Common myeloid progenitor, CD34-positive (primary cell): Measurements from ENCODE around the gene CCDC30.
"Not testable (repeated sequence)": the region's sequence is repeated elsewhere in the genome, so short reads cannot be mapped to it uniquely, and the experiment has no call there.

ENCODE experiments used
- CTCF ChIA-PET: fragments of 350-600 bp; sonication (Branson Sonifier 250); formaldehyde crosslinking; loops from one replicate; lab custom pipeline; 2021; ENCODE audit warnings: antibody characterized with exemption; lab: Charles Lee
- POLR2A ChIA-PET: fragments of 350-600 bp; sonication (Branson Sonifier 250); formaldehyde crosslinking; loops from one replicate; lab custom pipeline; 2021; ENCODE audit warnings: antibody characterized with exemption; lab: Charles Lee
- DNase-seq, 3 donors: peaks; one replicate each; pipeline versions ENCODE4 v3.0.0 to v3.0.0-alpha.2; 2013
- H3K27ac ChIP-seq, 2 experiments: 1 replicate in 1 of 2; 2 replicates in 1 of 2; pipeline ENCODE4 v1.7.0; 2013; ENCODE audit warnings: inconsistent platforms in 2 of 2, low read length in 2 of 2, mild to moderate bottlenecking in 2 of 2, low read depth in 1 of 2, moderate library complexity in 1 of 2; ENCODE audit not compliant: severe bottlenecking in 2 of 2, insufficient read depth in 1 of 2, poor library complexity in 1 of 2
- H3K27me3 ChIP-seq, 5 experiments: replicated peaks in 2 of 5; 1 replicate in 3 of 5; 2 replicates in 2 of 5; pipeline versions ENCODE4 v1.6.1 to v1.7.0; 2013; ENCODE audit warnings: low read length in 4 of 5, mild to moderate bottlenecking in 2 of 5, moderate library complexity in 2 of 5, inconsistent platforms in 1 of 5; ENCODE audit not compliant: insufficient read depth in 5 of 5, control insufficient read depth in 4 of 5
- H3K36me3 ChIP-seq, 4 experiments: 1 replicate in 2 of 4; 2 replicates in 2 of 4; pipeline versions ENCODE4 v1.6.1 to v1.7.0; 2013; ENCODE audit warnings: low read length in 3 of 4, control low read depth in 1 of 4, mild to moderate bottlenecking in 1 of 4; ENCODE audit not compliant: control insufficient read depth in 4 of 4, insufficient read depth in 4 of 4
- H3K4me1 ChIP-seq, 4 experiments: 1 replicate in 3 of 4; 2 replicates in 1 of 4; pipeline versions ENCODE4 v1.6.1 to v1.7.1; 2013; ENCODE audit warnings: low read length in 3 of 4, mild to moderate bottlenecking in 3 of 4, control low read depth in 1 of 4, inconsistent platforms in 1 of 4, moderate library complexity in 1 of 4; ENCODE audit not compliant: control insufficient read depth in 4 of 4, insufficient read depth in 4 of 4; ENCODE audit errors: control extremely low read depth in 1 of 4
- H3K4me3 ChIP-seq, 7 experiments: 1 replicate in 4 of 7; 2 replicates in 3 of 7; pipeline versions ENCODE4 v1.5.1 to v1.7.0; 2013; ENCODE audit warnings: mild to moderate bottlenecking in 7 of 7, low read length in 6 of 7, moderate library complexity in 6 of 7, inconsistent platforms in 2 of 7, low read depth in 2 of 7, control low read depth in 1 of 7; ENCODE audit not compliant: insufficient read depth in 4 of 7, control insufficient read depth in 1 of 7; ENCODE audit errors: extremely low read depth in 1 of 7
- H3K9me3 ChIP-seq, 5 experiments: 1 replicate in 4 of 5; 2 replicates in 1 of 5; pipeline versions ENCODE4 v1.6.1 to v1.7.1; 2013; ENCODE audit warnings: low read length in 4 of 5, mild to moderate bottlenecking in 2 of 5, inconsistent platforms in 1 of 5, low read depth in 1 of 5, moderate library complexity in 1 of 5; ENCODE audit not compliant: control insufficient read depth in 4 of 5, insufficient read depth in 2 of 5; ENCODE audit errors: control extremely low read depth in 1 of 5
- WGBS: methylation state at CpG from one replicate; pipeline ENCODE4 v1.1.5; 2013; ENCODE audit not compliant: insufficient coverage; 5-methylcytosine and 5-hydroxymethylcytosine counted together

The CCDC30 gene

DNA sequence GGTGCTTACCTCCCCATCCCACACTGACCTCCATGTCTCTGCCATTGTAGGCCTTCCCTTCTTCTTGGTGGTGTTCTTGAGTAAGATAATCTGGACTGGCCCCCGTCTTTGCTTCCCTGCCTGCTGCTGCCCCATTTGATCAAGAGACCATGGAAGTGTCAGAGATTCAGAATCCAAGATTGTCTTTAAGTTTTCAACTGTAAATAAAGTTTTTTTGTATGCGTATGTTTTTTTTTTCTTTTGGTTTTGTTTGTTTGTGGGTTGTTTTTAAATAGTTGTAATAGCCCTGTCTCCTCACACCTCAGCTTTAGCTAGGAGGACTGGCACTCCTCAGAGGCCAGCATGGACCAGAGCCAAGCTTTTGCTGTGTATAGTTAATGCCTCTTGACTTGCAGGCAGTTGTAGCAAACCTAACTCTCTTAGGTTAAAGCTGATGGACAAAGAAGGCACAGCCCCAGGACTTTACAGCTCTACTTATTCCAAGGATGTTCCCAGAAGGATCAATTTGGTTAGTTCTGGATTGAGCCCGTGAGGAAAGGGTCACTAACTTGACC, 213.5 kb downstream of the CCDC30 start:
- POLR2A ChIA-PET = interaction anchor here (0.6 kb wide), 2 partner anchors 87 to 324 kb away, joined by 5 to 6 read pairs; no protein-coding TSS in a partner anchor
- Histone ChIP-seq H3K27me3 (no peaks in the 10 kb centered on the region), H3K27ac (no peak overlapping the region), H3K36me3 (peaks cover 13 to 45% (median 28%) of the 10 kb centered on the region in 4 experiments), H3K4me3 (no peak overlapping the region), H3K4me1 (peaks cover 11 to 23% (median 14%) of the 10 kb centered on the region in 4 experiments), H3K9me3 (no peaks in the 10 kb centered on the region)
- DNase-seq = no peak
- CTCF ChIA-PET = no interaction called here
- 83% methylated on average over 1 of the region's 3 CpGs for WGBS

GRCh38 chr1:42679364-42679983, 216.4 kb downstream of the CCDC30 start:
- Histone ChIP-seq H3K27me3 (no peaks in the 10 kb centered on the region), H3K27ac (no peak overlapping the region), H3K4me1 (peaks cover 23 to 36% (median 26%) of the 10 kb centered on the region in 4 experiments), H3K36me3 (peaks cover 2 to 35% (median 21%) of the 10 kb centered on the region in 4 experiments), H3K4me3 (no peak overlapping the region), H3K9me3 (no peaks in the 10 kb centered on the region)
- ChIA-PET CTCF (interaction anchor here (0.8 to 1.1 kb wide), 2 partner anchors 9 to 70 kb away, joined by 3 read pairs; no protein-coding TSS in a partner anchor), POLR2A (no interaction called here)
- 97% methylated on average over 5 of the region's 10 CpGs for WGBS
- no peak for DNase-seq

- peaks cover 28 to 38% (median 31%) of the 10 kb centered on the region in 4 experiments for H3K4me1 ChIP-seq
- H3K9me3 ChIP-seq = no peaks in the 10 kb centered on the region
- no peaks in the 10 kb centered on the region for H3K27me3 ChIP-seq
- CTCF ChIA-PET = interaction anchor here (1.1 kb wide), 1 partner anchor 9 kb away, joined by 3 read pairs; no protein-coding TSS in a partner anchor
- H3K36me3 ChIP-seq = peaks cover 0 to 35% (median 20%) of the 10 kb centered on the region in 4 experiments
- POLR2A ChIA-PET = no interaction called here
- DNase-seq = no peak
- WGBS = 50% methylated on average over 2 of the region's 2 CpGs
- no peak overlapping the region for H3K27ac ChIP-seq
- H3K4me3 ChIP-seq = no peak overlapping the region
Observed at GRCh38 chr1:42680055-42680454, 217.0 kb downstream of the CCDC30 start.

DNA sequence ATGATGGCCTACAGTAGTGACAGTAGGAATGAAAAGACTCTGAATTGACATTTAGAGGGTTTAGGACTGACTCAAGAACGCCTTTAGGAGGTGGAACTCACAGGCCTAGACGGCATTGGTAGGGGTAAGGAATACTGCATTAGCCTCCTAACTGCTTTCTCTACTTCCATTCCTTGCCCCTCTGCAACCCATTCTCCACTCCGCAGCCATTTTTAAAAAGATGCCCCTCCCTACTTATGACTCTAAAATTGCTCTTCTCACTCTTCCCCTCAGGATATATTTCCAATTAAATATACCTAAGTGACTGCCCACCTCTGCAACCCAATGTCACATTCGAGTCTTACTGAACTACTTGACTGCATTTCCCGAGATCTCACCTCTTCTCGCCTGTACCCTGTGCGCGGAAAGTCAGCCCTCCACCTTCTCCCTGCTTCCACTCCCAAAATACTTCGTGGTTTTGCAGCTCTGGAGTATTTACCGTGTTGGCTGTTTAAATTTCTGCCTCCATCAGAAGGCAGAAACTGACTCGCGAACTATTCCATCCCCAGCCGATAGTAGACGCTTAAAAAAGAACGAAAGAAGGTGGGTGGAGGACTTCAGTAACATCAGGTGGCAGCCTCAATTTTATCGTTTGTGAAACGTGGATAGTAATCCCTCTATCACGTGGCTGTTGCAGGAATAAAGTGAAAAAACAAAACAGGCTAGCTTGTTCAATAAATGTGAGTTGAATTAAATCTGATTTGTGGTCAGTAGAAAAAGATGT, 218.0 kb downstream of the CCDC30 start:
- peaks cover 28 to 47% (median 37%) of the 10 kb centered on the region in 4 experiments for H3K4me1 ChIP-seq
- ChIA-PET CTCF (interaction anchor here (1.1 to 1.4 kb wide), 3 partner anchors 10 to 64 kb away, joined by 4 to 5 read pairs (median 4); no protein-coding TSS in a partner anchor), POLR2A (no interaction called here)
- H3K36me3 ChIP-seq = peaks cover 0 to 33% (median 12%) of the 10 kb centered on the region in 4 experiments
- 6% methylated on average over 16 of the region's 18 CpGs for WGBS
- H3K27me3 ChIP-seq = no peaks in the 10 kb centered on the region
- peak overlapping the region; percentile 81 to 93 for H3K27ac ChIP-seq
- peak; percentile 35 to 71 (median 66) for DNase-seq
- peak overlapping the region; percentile 68 to 96 (median 81) for H3K4me3 ChIP-seq
- no peaks in the 10 kb centered on the region for H3K9me3 ChIP-seq

DNA sequence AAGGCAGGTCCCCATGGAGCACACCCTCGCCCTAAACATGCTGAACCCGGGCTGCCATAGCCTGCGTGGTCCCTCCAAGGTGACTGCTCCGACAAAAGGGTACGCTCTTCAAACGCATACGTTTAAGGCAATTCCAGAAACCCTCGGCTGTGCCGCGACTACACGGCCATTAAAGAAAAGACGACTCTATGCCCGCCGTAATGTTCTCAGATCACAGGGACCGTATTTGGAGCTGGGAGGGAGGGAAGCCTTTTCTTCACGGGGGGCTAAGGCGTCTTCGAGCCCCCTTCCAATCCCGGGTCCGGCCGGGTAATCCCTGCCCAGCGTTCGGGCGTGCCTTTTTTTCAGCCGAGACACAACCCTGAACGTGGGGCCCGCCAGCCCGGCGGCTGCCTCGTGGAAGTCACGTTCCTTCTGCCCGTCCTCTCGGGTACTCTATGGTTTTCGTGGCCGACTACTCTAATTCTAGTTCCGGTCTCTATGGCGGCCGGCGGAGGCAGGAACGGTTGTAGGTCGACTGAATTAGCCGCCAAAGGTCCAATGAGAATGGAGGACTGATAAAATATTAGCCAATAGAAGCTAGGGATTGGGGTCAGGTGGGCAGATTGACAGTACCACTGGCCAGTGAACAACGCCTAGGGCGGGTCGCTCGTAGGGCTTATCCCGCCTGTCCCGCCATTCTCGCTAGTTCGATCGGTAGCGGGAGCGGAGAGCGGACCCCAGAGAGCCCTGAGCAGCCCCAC, 218.8 kb downstream of the CCDC30 start, which contains the start of gene YBX1:
TSS of gene YBX1 (plus strand) at position 678 of the 743 bp plus-strand sequence. CDS start 148 bp downstream, outside the sequence.
- no peaks in the 10 kb centered on the region for H3K27me3 ChIP-seq
- peaks cover 28 to 55% (median 40%) of the 10 kb centered on the region in 4 experiments for H3K4me1 ChIP-seq
- H3K27ac ChIP-seq = peak within 1 kb of the TSS; percentile 81 to 93
- under 1% methylated on average over 53 of the region's 54 CpGs for WGBS
- CTCF ChIA-PET = interaction anchor here (0.6 to 1.5 kb wide), 6 partner anchors 9 to 64 kb away, joined by 3 to 6 read pairs (median 4); no protein-coding TSS in a partner anchor
- POLR2A ChIA-PET = interaction anchor here (1.8 to 1.9 kb wide), 2 partner anchors 24 to 85 kb away, joined by 8 to 18 read pairs; partner anchors contain the start of genes C1orf50, P3H1 and PPIH
- peak; percentile 99 for DNase-seq
- peaks cover 0 to 37% (median 11%) of the 10 kb centered on the region in 4 experiments for H3K36me3 ChIP-seq
- no peaks in the 10 kb centered on the region for H3K9me3 ChIP-seq
- H3K4me3 ChIP-seq = peak within 1 kb of the TSS; percentile 80 to 96 (median 84)

GRCh38 chr1:42682484-42682738, 219.3 kb downstream of the CCDC30 start:
- H3K27me3 ChIP-seq, DNase-seq, H3K9me3 ChIP-seq: not testable (repeated sequence)
- peak overlapping the region in 1 of 2 experiments; percentile 93 for H3K27ac ChIP-seq
- ChIA-PET CTCF (interaction anchor here (0.6 to 1.6 kb wide), 7 partner anchors 9 to 65 kb away, joined by 3 to 6 read pairs (median 4); no protein-coding TSS in a partner anchor), POLR2A (interaction anchor here (0.6 to 1.9 kb wide), 3 partner anchors 24 to 211 kb away, joined by 5 to 18 read pairs (median 8); partner anchors contain the start of genes C1orf50, P3H1 and PPIH)
- H3K4me3 ChIP-seq = peak overlapping the region; percentile 80 to 96 (median 84)
- 0% methylated on average over 14 of the region's 33 CpGs for WGBS
- H3K36me3 ChIP-seq = peaks cover 0 to 37% (median 11%) of the 10 kb centered on the region in 4 experiments
- H3K4me1 ChIP-seq = peaks cover 28 to 58% (median 40%) of the 10 kb centered on the region in 4 experiments
